MM.1S (cell line): ENCODE data around the gene PPP2R1B.
A peak's percentile ranks its signal among the peaks of the same experiment; 100 is the strongest.

Experiments used
- DNase-seq: peaks from one replicate; pipeline ENCODE4 v3.0.0-alpha.2; 2015
- H2AFZ ChIP-seq: fragments of 300-600 bp; sonication (generic); 2 replicates; pipeline ENCODE4 v1.6.0; 2016; ENCODE audit warnings: antibody characterized with exemption, low read length
- H3F3A ChIP-seq: fragments of 300-600 bp; sonication (generic); 2 replicates; pipeline ENCODE4 v1.6.1; 2016; ENCODE audit warnings: mild to moderate bottlenecking, antibody characterized with exemption, low read length, moderate library complexity, mixed read lengths; ENCODE audit not compliant: insufficient read depth
- H3K27ac ChIP-seq: fragments of 300-600 bp; sonication (generic); 2 replicates; pipeline ENCODE4 v1.5.1; 2016; ENCODE audit warnings: mild to moderate bottlenecking, low read length
- H3K27me3 ChIP-seq: fragments of 300-600 bp; sonication (generic); replicated peaks from 2 replicates; pipeline ENCODE4 v1.6.0; 2016; ENCODE audit warnings: low read length; ENCODE audit not compliant: insufficient read depth
- H3K36me3 ChIP-seq: fragments of 300-600 bp; sonication (generic); replicated peaks from 2 replicates; pipeline ENCODE4 v1.6.1; 2016; ENCODE audit warnings: mild to moderate bottlenecking, low read length, mixed read lengths; ENCODE audit not compliant: insufficient read depth
- H3K4me1 ChIP-seq: fragments of 300-600 bp; sonication (generic); 2 replicates; pipeline ENCODE4 v1.6.1; 2016; ENCODE audit warnings: low read length, mixed read lengths
- H3K4me2 ChIP-seq: fragments of 300-600 bp; sonication (generic); 2 replicates; pipeline ENCODE4 v1.6.0; 2016; ENCODE audit warnings: low read depth, low read length
- H3K4me3 ChIP-seq: fragments of 300-600 bp; sonication (generic); 2 replicates; pipeline ENCODE4 v1.5.1; 2016; ENCODE audit warnings: low read length, mixed read lengths
- H3K79me2 ChIP-seq: fragments of 300-600 bp; sonication (generic); 2 replicates; pipeline ENCODE4 v1.6.1; 2016; ENCODE audit warnings: mixed run types, low read length, mixed read lengths
- H3K9ac ChIP-seq: fragments of 300-600 bp; sonication (generic); 2 replicates; pipeline ENCODE4 v1.6.1; 2016; ENCODE audit warnings: low read length, mixed read lengths
- H3K9me2 ChIP-seq: fragments of 300-600 bp; sonication (generic); replicated peaks from 2 replicates; pipeline ENCODE4 v1.6.1; 2016; ENCODE audit warnings: mild to moderate bottlenecking, low read length, mixed read lengths; ENCODE audit not compliant: insufficient read depth
- H3K9me3 ChIP-seq: fragments of 300-600 bp; sonication (generic); replicated peaks from 2 replicates; pipeline ENCODE4 v1.6.1; 2016; ENCODE audit warnings: mild to moderate bottlenecking, low read length, mixed read lengths; ENCODE audit not compliant: insufficient read depth
- H4K20me1 ChIP-seq: fragments of 300-600 bp; sonication (generic); 2 replicates; pipeline ENCODE4 v1.6.1; 2016; ENCODE audit warnings: mild to moderate bottlenecking, low read length, moderate library complexity, mixed read lengths; ENCODE audit not compliant: insufficient read depth
- CTCF ChIP-seq: fragments of 300-600 bp; sonication (generic); IDR thresholded peaks from 2 replicates; pipeline ENCODE4 v1.5.1; 2016; ENCODE audit warnings: antibody characterized with exemption, low read length, mixed read lengths
- EZH2 ChIP-seq: fragments of 300-600 bp; sonication (generic); optimal IDR thresholded peaks from 2 replicates; pipeline ENCODE3; 2017; ENCODE audit warnings: low read depth, mild to moderate bottlenecking, antibody characterized with exemption, low read length, mixed read lengths
- EZH2phosphoT487 ChIP-seq: fragments of 300-600 bp; sonication (generic); IDR thresholded peaks from 2 replicates; pipeline ENCODE4 v1.6.1; 2018; ENCODE audit warnings: antibody characterized with exemption, low read length

The PPP2R1B gene

GRCh38 chr11:111766834-111767142, 599 bp upstream of the PPP2R1B start:
- no peak for DNase-seq
- Histone ChIP-seq H3K4me3 (peak overlapping the region; percentile 96), H3K79me2 (peaks cover 35% of the 10 kb centered on the region), H3K27me3 (no peaks in the 10 kb centered on the region), H3K9me2 (no peaks in the 10 kb centered on the region), H3K4me2 (peak overlapping the region; percentile 92), H3K36me3 (peaks cover 5% of the 10 kb centered on the region; the same call in 1 of the 2 replicates), H3K9me3 (no peaks in the 10 kb centered on the region), H3K9ac (peak overlapping the region; percentile 52; the same call in 1 of the 2 replicates), H4K20me1 (no peaks in the 10 kb centered on the region), H2AFZ (peak overlapping the region; percentile 97), H3F3A (no peaks in the 10 kb centered on the region), H3K27ac (no peak overlapping the region; the same call in 1 of the 2 replicates), H3K4me1 (peaks cover 7% of the 10 kb centered on the region; the same call in 1 of the 2 replicates)
- TF ChIP-seq CTCF (no peak), EZH2 (no peak), EZH2phosphoT487 (no peak)

GRCh38 chr11:111765320-111765983, 737 bp downstream of the PPP2R1B start:
- peak overlapping the region; percentile 96 for H3K4me3 ChIP-seq
- peak overlapping the region; percentile 80 for H3K9ac ChIP-seq
- no peaks in the 10 kb centered on the region for H4K20me1 ChIP-seq
- H3K9me2 ChIP-seq, result no peaks in the 10 kb centered on the region
- H3K36me3 ChIP-seq, result peaks cover 11% of the 10 kb centered on the region
- DNase-seq, result peak; percentile 11
- peak overlapping the region; percentile 18; the same call in 1 of the 2 replicates for H3K27ac ChIP-seq
- TF ChIP-seq EZH2phosphoT487 (no peak), EZH2 (no peak), CTCF (no peak)
- no peaks in the 10 kb centered on the region for H3F3A ChIP-seq
- no peaks in the 10 kb centered on the region for H3K9me3 ChIP-seq
- H3K4me2 ChIP-seq, result peak overlapping the region; percentile 63
- H2AFZ ChIP-seq, result peak overlapping the region; percentile 97
- H3K79me2 ChIP-seq, result peaks cover 35% of the 10 kb centered on the region
- no peaks in the 10 kb centered on the region for H3K27me3 ChIP-seq
- H3K4me1 ChIP-seq, result peaks cover 7% of the 10 kb centered on the region; the same call in 1 of the 2 replicates

DNA sequence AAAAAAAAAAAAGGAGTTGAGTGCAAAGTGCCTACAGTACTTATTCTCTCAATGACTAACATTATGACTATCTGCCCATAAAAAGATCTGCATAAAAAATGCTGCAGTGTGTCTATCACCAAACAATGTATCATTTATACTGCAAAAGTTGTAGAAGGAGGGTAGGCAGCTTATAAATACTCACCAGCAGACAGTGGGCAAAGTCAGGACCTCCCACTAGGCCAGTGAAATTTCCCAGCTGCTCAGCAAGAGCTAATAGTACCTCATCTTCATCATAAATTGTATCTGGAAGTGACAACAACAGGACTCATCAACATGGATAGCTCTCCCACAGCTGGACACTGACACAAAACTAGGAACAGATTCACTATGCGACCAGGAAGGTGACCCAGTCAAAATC, 1.6 kb downstream of the PPP2R1B start:
- peaks cover 12% of the 10 kb centered on the region for H3K36me3 ChIP-seq
- peaks cover 35% of the 10 kb centered on the region for H3K79me2 ChIP-seq
- H3K4me1 ChIP-seq, result peaks cover 7% of the 10 kb centered on the region; the same call in 1 of the 2 replicates
- H3K9ac ChIP-seq, result peak overlapping the region; percentile 80; the same call in 1 of the 2 replicates
- no peak overlapping the region for H3K27ac ChIP-seq
- H4K20me1 ChIP-seq, result no peaks in the 10 kb centered on the region
- no peaks in the 10 kb centered on the region for H3F3A ChIP-seq
- no peaks in the 10 kb centered on the region for H3K9me3 ChIP-seq
- H3K4me3 ChIP-seq, result peak overlapping the region; percentile 96
- no peak for DNase-seq
- H3K27me3 ChIP-seq, result no peaks in the 10 kb centered on the region
- no peak for TF ChIP-seq EZH2
- no peak for TF ChIP-seq EZH2phosphoT487
- no peak for TF ChIP-seq CTCF
- H3K4me2 ChIP-seq, result peak overlapping the region; percentile 63
- no peaks in the 10 kb centered on the region for H3K9me2 ChIP-seq
- no peak overlapping the region for H2AFZ ChIP-seq
